Activated CD4-positive, alpha-beta T cell treated with anti-CD3 and anti-CD28 coated beads for 36 hours (primary cell): ENCODE measurements around the gene RPS3. TPM values are rescaled to one million over a fixed set of nuclear protein-coding genes. Genes with fewer than 3 reads are reported as not detected.

ENCODE experiments used
- ATAC-seq: fragments of 200-7000 bp; cut with Tn5 transposase; one replicate; pipeline ENCODE4 v1.10.0; 2021; ENCODE audit warnings: mild to moderate bottlenecking, moderate library complexity
- CTCF ChIA-PET: fragments of 350-600 bp; sonication (Branson Sonifier 250); formaldehyde crosslinking; loops from one replicate; lab custom pipeline; 2021; ENCODE audit warnings: antibody characterized with exemption; lab: Charles Lee
- POLR2A ChIA-PET: fragments of 350-600 bp; sonication (Branson Sonifier 250); formaldehyde crosslinking; loops from one replicate; lab custom pipeline; 2021; ENCODE audit warnings: antibody characterized with exemption, inconsistent platforms; lab: Charles Lee
- DNase-seq: peaks from one replicate; pipeline ENCODE4 v3.0.0-alpha.2; 2020
- H3K27ac Mint-ChIP-seq: one replicate; pipeline ENCODE4 v1.8.0; 2021; ENCODE audit warnings: mixed read lengths
- H3K27me3 Mint-ChIP-seq: one replicate; pipeline ENCODE4 v1.8.0; 2021; ENCODE audit warnings: mixed read lengths
- H3K36me3 Mint-ChIP-seq: one replicate; pipeline ENCODE4 v1.8.0; 2021; ENCODE audit warnings: low read depth, mixed read lengths
- H3K4me1 Mint-ChIP-seq: one replicate; pipeline ENCODE4 v1.8.0; 2021; ENCODE audit warnings: mixed read lengths
- H3K4me3 Mint-ChIP-seq: one replicate; pipeline ENCODE4 v1.8.0; 2021; ENCODE audit warnings: mild to moderate bottlenecking, moderate library complexity, mixed read lengths
- H3K9me3 Mint-ChIP-seq: one replicate; pipeline ENCODE4 v1.8.0; 2021; ENCODE audit warnings: low read depth, mixed read lengths
- intact Hi-C, 2 experiments: fragments of 100-400 bp; cut with DNase I in 1 of 2; cut with micrococcal nuclease in 1 of 2; formaldehyde crosslinking; loops; one replicate each; pipeline versions ENCODE4 v1.14.2 to v1.15.1; 2022 to 2024; cut with DNase I, micrococcal nuclease
- total RNA-seq, 2 experiments: library from RNA; stranded (reverse); gene quantifications; one replicate each; pipeline ENCODE4 v1.2.3, GENCODE V29; 2021

RPS3 gene
- total RNA-seq, 2 experiments from 2014 or later, result 4,536 to 4,569 TPM

DNA sequence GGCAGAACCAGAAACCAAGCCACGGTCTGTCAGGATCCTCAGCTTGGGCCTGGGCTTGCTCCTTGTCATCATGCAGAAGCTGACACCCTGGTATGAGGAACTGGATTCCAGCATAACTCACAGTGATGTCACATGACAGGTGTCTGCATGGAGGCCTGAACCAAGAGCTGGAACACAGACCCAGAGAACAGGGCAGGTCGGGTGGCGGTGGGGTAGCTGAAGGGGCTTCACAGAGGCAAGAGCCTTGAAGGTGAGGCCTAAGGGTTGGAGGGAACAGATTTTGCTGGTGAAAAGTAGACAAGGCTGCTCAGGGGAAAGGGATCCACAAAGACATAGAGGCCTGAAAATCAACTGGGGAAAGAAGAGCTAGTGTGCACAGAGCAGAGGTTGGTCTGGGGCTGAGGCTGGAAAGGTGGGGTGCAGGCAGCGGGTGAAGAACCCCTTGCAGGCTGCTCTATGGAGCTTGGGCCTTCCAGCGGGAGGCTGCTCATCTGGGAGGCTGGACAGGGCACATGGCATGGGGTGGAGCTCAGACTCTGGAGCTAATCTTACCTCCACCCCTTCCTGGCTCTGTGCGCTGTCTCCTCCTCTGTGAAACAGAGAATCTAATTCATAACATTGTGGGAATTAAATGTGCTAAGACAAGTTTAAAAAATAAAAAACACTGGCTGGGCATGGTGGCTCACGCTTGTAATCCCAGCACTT, 18.4 kb upstream of the RPS3 start:
- Mint-ChIP-seq H3K9me3 (no peaks in the 10 kb centered on the region), H3K27ac (no peak overlapping the region), H3K27me3 (no peaks in the 10 kb centered on the region), H3K4me1 (peaks cover 17% of the 10 kb centered on the region), H3K4me3 (no peak overlapping the region), H3K36me3 (no peaks in the 10 kb centered on the region)
- CTCF ChIA-PET, result interaction anchor here (0.7 to 12.7 kb wide), 5 partner anchors 10 to 110 kb away, joined by 3 to 279 read pairs (median 5); no protein-coding TSS in a partner anchor
- intact Hi-C loops, result no loop called here
- ATAC-seq, result no peak
- POLR2A ChIA-PET, result interaction anchor here (0.6 kb wide), 1 partner anchor 165 kb away, joined by 4 read pairs; no protein-coding TSS in a partner anchor
- no peak for DNase-seq

DNA sequence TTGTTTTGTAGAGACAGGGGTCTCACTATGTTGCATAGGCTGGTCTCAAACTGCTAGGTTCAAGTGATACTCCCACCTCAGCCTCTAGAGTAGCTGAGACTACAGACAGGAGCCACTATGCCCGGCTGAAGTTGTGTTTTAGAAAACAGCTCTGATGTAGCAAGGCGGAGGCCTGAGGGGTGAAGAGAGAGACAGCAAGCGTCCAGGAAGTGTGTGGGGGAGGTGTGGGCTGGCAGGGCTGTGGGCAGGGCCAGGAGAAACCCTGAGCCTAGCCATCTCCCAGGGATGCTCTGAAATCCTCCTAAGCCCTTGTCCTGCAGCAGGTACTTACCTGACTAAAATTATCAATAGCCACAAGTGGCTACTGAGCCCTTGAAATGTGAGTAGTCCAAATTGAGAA, 16.1 kb upstream of the RPS3 start:
- Mint-ChIP-seq H3K27me3 (no peaks in the 10 kb centered on the region), H3K4me1 (peaks cover 17% of the 10 kb centered on the region), H3K36me3 (no peaks in the 10 kb centered on the region), H3K27ac (peak overlapping the region; percentile 40), H3K9me3 (no peaks in the 10 kb centered on the region), H3K4me3 (no peak overlapping the region)
- ATAC-seq, result peak; percentile 47
- intact Hi-C loops, result no loop called here
- POLR2A ChIA-PET, result no interaction called here
- CTCF ChIA-PET, result interaction anchor here (0.6 to 12.7 kb wide), 11 partner anchors 27 to 161 kb away, joined by 3 to 279 read pairs (median 4); partner anchors contain the start of gene ARRB1
- peak; percentile 48 for DNase-seq

DNA sequence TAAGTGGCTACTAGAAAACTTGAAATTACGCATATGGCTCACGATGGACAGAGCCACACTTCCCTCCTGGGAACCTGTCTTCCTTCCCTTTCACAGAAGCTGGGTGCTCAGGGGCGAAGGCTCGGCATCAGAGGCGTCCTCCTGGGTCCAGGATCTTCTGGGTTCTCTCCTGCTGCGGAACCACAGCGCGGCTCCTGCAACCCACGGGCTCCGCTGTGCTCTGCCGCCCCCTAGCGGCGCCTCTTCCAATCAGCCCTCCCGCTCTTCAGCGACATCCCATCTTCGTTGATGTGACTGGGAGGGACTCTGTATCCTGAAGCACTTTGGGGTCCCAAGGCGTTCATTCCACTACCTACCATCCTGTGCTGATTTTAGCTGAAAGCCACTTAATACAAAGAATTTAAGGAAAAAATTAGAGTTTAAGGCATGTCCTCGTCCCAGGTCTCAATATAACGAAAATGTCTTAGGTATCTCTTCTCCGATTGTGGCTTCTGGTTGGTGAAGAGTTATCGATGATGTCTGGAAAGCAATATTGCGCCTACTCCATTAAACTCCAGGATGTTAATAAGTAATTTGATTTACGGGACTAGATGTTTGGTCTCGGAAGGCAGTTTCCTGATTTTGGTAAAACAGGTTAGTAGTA, 14.8 kb upstream of the RPS3 start:
- ATAC-seq, result peak; percentile 81
- Mint-ChIP-seq H3K4me3 (peak overlapping the region; percentile 38), H3K9me3 (no peaks in the 10 kb centered on the region), H3K4me1 (peaks cover 17% of the 10 kb centered on the region), H3K36me3 (no peaks in the 10 kb centered on the region), H3K27me3 (no peaks in the 10 kb centered on the region), H3K27ac (peak overlapping the region; percentile 72)
- ChIA-PET POLR2A (interaction anchor here (0.7 kb wide), 1 partner anchor 34 kb away, joined by 4 read pairs; no protein-coding TSS in a partner anchor), CTCF (interaction anchor here (0.6 to 12.7 kb wide), 28 partner anchors 9 to 415 kb away, joined by 3 to 279 read pairs (median 4); no protein-coding TSS in a partner anchor)
- DNase-seq, result peak; percentile 87
- intact Hi-C loops, result loop anchor here (1.0 to 5.0 kb wide), 4 partner anchors 46 to 242 kb away; no protein-coding TSS in a partner anchor

DNA sequence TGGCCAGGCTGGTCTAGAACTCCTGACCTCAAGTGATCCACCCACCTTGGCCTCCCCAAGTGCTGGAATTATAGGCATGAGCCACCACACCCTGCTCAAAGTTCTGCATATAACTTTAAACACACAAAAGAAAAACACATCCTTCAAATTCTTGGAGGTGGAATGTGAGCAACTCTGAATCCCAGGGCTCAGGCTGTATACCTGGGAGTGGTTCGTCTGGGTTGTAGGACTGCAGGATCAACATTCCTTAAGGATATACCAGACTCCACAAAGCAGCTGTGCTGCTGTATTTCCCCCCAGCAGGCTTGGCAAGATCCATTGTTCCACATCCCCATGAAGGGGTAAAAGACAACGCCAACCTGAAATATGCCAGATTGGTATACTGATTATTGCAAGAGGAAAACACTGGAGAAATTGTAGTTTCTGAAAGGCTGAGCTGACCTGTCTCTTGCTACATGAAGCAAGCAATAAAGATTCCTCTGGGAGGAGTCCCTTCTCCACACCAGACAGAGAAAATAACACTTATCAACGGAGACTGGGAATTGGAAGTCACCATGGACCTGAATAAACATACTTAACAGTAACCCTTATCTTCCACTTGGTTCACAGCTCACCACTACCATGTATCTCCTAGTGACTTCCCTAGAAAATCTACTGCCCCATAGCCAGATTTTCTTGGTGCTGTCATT, 12.2 kb upstream of the RPS3 start:
- ChIA-PET POLR2A (no interaction called here), CTCF (interaction anchor here (0.6 to 12.7 kb wide), 16 partner anchors 8 to 146 kb away, joined by 3 to 279 read pairs (median 4); partner anchors contain the start of gene TPBGL)
- intact Hi-C loops, result loop anchor here in 1 of 2 experiments (5.0 kb wide), 1 partner anchor 245 kb away; no protein-coding TSS in a partner anchor
- Mint-ChIP-seq H3K36me3 (no peaks in the 10 kb centered on the region), H3K9me3 (no peaks in the 10 kb centered on the region), H3K27me3 (peaks cover 4% of the 10 kb centered on the region), H3K4me1 (peaks cover 17% of the 10 kb centered on the region), H3K4me3 (no peak overlapping the region), H3K27ac (no peak overlapping the region)
- no peak for DNase-seq
- no peak for ATAC-seq

DNA sequence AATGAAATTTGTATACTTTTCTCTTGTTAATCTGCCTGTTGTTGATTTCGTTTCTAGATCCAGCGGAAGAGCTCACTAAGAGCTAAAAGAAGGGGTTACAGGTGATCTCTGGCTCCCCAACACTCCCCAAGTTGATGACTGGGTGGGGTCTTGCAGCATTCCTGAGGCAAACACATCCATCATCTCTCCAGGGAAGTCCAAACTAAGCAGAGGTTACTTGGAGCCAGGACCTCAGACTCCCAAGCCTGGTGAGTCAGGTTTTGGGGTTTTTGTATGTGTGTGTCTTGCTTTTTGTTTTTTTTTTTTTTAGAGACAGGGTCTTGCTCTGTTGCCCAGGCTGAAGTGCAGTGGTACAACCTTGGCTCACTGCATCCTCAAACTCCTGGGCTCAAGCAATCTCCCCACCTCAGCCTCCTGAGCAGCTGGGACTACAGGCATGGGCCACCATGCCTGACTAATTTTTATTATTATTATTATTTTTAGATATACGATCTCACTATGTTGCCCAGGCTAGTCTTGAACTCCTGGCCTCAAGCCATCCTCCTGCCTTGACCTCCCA, 11.5 kb upstream of the RPS3 start:
- ATAC-seq, result no peak
- Mint-ChIP-seq H3K27ac (no peak overlapping the region), H3K9me3 (no peaks in the 10 kb centered on the region), H3K27me3 (peaks cover 4% of the 10 kb centered on the region), H3K36me3 (no peaks in the 10 kb centered on the region), H3K4me1 (peaks cover 17% of the 10 kb centered on the region), H3K4me3 (no peak overlapping the region)
- POLR2A ChIA-PET, result no interaction called here
- intact Hi-C loops, result loop anchor here (1.0 to 5.0 kb wide), 4 partner anchors 57 to 246 kb away; no protein-coding TSS in a partner anchor
- no peak for DNase-seq
- CTCF ChIA-PET, result interaction anchor here (0.6 to 12.7 kb wide), 28 partner anchors 8 to 479 kb away, joined by 3 to 279 read pairs (median 4); partner anchors contain the start of gene TPBGL

DNA sequence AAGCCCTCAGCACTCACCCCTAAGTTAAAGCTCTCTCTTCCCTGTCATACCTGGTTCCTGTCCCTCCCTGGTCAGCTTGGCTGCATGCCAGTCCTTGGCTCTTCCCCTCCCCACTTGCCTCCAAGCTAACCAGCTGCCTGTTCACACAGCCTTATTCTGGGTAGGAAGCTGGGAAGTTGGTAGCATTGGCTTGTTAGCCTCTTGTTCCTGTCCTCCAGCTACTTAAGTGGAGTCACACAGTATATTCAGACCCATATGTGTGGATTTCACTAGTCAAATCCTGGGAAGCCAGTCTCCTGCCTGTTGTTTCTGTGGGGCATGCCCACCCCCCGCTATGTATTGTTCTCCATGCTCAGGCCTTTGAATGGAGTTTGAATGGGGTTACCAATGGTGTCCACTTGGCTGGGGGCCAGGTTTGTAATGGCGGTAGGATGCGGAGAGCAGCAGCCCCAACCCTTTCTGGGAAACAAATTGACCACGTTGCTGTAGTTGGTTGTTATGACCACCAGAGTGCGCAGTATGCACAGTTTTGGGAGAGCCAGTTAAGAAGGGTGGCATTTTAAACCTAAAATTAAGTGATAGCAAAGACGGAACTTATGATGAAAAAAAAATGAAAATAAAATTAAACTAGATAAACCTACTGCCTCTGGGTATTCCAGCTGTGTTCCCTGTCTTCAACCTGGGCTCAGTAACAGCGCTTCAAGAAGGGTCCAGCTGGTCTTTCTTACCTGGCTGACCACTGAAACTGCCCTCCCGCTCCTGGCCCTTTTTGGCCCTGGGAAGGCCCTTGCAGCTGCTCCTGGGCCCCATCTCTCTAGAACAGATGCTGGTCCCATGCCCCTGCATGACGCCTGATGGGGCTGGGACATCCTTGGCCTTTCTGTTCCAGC, 10.7 kb upstream of the RPS3 start:
- H3K4me1 Mint-ChIP-seq, result peaks cover 10% of the 10 kb centered on the region
- CTCF ChIA-PET, result interaction anchor here (0.6 to 12.7 kb wide), 32 partner anchors 9 to 478 kb away, joined by 3 to 279 read pairs (median 4); partner anchors contain the start of gene TPBGL
- ATAC-seq (peak; percentile 92), DNase-seq (peak; percentile 83)
- no peak overlapping the region for H3K27ac Mint-ChIP-seq
- no peaks in the 10 kb centered on the region for H3K9me3 Mint-ChIP-seq
- H3K4me3 Mint-ChIP-seq, result no peak overlapping the region
- POLR2A ChIA-PET, result no interaction called here
- no peaks in the 10 kb centered on the region for H3K36me3 Mint-ChIP-seq
- H3K27me3 Mint-ChIP-seq, result peaks cover 4% of the 10 kb centered on the region
- intact Hi-C loops, result loop anchor here (1.0 to 5.0 kb wide), 4 partner anchors 57 to 246 kb away; no protein-coding TSS in a partner anchor

DNA sequence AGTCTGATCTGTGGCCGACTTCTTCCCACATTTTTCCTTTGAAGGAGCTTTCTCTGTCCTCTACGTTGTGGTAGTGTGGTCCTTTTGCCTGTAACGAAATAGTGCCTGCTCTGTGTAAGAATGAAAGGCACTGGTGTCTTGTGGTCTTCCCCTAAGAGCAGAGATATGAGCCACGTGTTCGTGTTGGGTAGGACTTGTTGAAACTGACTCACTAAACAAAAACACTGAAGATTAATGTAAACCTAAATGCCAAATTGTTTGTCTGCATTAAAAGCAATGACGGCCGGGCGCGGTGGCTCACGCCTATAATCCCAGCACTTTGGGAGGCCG, 10.1 kb upstream of the RPS3 start:
- intact Hi-C loops, result loop anchor here in 1 of 2 experiments (5.0 kb wide), 1 partner anchor 247 kb away; no protein-coding TSS in a partner anchor
- Mint-ChIP-seq H3K9me3 (no peaks in the 10 kb centered on the region), H3K36me3 (no peaks in the 10 kb centered on the region), H3K27ac (no peak overlapping the region), H3K27me3 (peaks cover 4% of the 10 kb centered on the region), H3K4me3 (no peak overlapping the region), H3K4me1 (peaks cover 4% of the 10 kb centered on the region)
- POLR2A ChIA-PET, result no interaction called here
- DNase-seq (no peak), ATAC-seq (no peak)
- CTCF ChIA-PET, result interaction anchor here (0.7 to 12.7 kb wide), 14 partner anchors 9 to 148 kb away, joined by 3 to 279 read pairs (median 4); partner anchors contain the start of gene TPBGL

DNA sequence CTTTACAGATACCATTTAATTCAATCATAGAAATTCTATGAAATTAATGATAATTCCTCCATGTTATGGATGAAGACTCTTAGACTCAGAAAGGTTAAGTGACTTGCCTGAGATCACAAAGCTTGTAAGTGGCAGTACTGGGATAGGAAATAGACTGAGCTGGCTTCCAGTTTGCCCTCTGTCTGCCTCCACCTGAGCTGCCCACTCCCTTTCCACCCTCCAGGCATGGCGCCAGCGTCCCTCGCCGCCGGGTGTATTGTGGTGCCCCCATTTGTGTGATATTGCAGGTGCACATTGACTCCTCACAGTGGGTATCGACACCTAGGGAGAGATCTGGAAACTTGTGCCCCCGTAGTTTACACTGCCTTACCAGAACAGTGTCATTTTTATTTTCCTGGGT, 9.4 kb upstream of the RPS3 start:
- Mint-ChIP-seq H3K4me3 (no peak overlapping the region), H3K27ac (no peak overlapping the region), H3K36me3 (no peaks in the 10 kb centered on the region), H3K9me3 (no peaks in the 10 kb centered on the region), H3K27me3 (peaks cover 4% of the 10 kb centered on the region), H3K4me1 (no peaks in the 10 kb centered on the region)
- ATAC-seq, result no peak
- ChIA-PET POLR2A (no interaction called here), CTCF (interaction anchor here (1.1 to 12.7 kb wide), 6 partner anchors 8 to 142 kb away, joined by 3 to 279 read pairs (median 4); no protein-coding TSS in a partner anchor)
- intact Hi-C loops, result loop anchor here in 1 of 2 experiments (5.0 kb wide), 1 partner anchor 248 kb away; no protein-coding TSS in a partner anchor
- DNase-seq, result no peak

DNA sequence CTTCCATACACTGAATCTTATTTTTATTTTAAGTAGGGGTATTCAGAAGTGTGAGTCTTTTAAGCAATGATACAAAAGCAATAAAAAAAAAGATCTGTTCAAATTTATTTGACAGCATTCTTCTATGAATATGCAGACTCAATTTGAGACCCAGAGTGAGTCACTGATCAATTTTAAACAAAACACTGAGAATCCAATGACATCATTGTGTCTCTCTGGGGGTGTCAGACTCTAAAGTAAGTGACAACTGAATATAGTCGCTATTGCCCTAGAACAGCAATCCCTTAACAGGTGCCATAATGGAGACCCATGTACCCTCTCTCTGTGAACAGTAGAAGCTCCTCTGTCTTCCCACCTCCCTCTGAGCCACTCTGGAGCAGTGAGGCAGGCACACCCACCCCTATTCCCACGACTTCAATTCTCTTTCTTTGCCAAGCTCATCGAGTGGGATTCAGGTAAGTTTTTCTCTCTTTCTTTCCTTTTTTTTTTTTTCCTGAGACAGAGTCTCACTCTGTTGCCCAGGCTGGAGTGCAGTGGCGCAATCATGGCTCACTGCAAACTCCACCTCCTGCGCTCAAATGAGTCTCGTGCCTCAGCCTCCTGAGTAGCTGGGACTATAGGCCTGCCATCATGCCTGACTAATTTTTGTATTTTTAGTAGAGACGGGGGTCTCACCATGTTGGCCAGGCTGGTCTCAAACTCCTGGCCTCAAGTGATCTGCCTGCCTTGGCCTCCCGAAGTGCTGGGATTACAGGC, 5.1 kb upstream of the RPS3 start:
- DNase-seq, result no peak
- Mint-ChIP-seq H3K27ac (no peak overlapping the region), H3K9me3 (no peaks in the 10 kb centered on the region), H3K4me3 (no peak overlapping the region), H3K27me3 (peaks cover 4% of the 10 kb centered on the region), H3K36me3 (peaks cover under 1% of the 10 kb centered on the region), H3K4me1 (peaks cover 4% of the 10 kb centered on the region)
- intact Hi-C loops, result no loop called here
- ChIA-PET CTCF (interaction anchor here (0.7 to 1.0 kb wide), 3 partner anchors 9 to 316 kb away, joined by 3 to 4 read pairs (median 3); no protein-coding TSS in a partner anchor), POLR2A (no interaction called here)
- ATAC-seq, result peak; percentile 42
